Measurements from ENCODE around the gene ELN.

DNA sequence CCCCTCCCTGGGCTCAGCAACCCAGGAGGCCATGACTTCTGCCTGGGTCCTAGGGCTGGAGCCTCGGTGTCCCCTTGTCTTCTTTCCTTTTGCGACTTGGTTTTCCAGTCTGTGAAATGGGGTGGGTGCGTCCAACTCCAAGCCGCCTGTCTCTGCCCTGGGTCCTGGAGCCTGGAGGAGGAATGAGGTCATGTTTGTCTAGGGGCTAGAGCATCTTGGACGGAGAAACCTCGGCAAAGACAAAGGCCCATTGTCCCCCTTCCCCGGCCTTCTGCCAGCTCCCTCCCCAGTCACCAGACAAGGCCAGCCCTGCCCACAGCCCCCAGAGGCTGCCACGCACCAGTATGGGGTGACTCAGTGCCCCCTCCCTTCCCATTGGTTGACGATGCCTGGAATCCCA is 39.8 kb upstream of the ELN start:
- TF ChIP-seq, protein P1, sequence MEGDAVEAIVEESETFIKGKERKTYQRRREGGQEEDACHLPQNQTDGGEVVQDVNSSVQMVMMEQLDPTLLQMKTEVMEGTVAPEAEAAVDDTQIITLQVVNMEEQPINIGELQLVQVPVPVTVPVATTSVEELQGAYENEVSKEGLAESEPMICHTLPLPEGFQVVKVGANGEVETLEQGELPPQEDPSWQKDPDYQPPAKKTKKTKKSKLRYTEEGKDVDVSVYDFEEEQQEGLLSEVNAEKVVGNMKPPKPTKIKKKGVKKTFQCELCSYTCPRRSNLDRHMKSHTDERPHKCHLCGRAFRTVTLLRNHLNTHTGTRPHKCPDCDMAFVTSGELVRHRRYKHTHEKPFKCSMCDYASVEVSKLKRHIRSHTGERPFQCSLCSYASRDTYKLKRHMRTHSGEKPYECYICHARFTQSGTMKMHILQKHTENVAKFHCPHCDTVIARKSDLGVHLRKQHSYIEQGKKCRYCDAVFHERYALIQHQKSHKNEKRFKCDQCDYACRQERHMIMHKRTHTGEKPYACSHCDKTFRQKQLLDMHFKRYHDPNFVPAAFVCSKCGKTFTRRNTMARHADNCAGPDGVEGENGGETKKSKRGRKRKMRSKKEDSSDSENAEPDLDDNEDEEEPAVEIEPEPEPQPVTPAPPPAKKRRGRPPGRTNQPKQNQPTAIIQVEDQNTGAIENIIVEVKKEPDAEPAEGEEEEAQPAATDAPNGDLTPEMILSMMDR (IDR thresholded peaks at IDR 0.05 in 4 of 5, conservative IDR thresholded peaks at IDR 0.05 in 1 of 5): no peak
- TF ChIP-seq POLR2A (IDR thresholded peaks at IDR 0.05): no peak
